ENCODE results near the gene CEP97.

GRCh38 chr3:101803173-101803782 lies 78.9 kb downstream of the CEP97 start:
- TF ChIP-seq CTCF (conservative IDR thresholded peaks at IDR 0.05; ENCODE audit: low read depth in 2 of 2) (peak; percentile 69 to 89), EZH2 (IDR thresholded peaks at IDR 0.05; ENCODE audit: low read depth, unreplicated experiment) (no peak), ZNF331 (CRISPR knock-in tag; IDR thresholded peaks at IDR 0.05; ENCODE audit: low read depth) (no peak), EZH2phosphoT487 (IDR thresholded peaks at IDR 0.05; ENCODE audit: unreplicated experiment) (peak; percentile 32), CREB1 (CRISPR knock-in tag; IDR thresholded peaks at IDR 0.05; ENCODE audit: low read depth) (no peak), POLR2AphosphoS5 (IDR thresholded peaks at IDR 0.05; ENCODE audit: low read depth) (no peak)
